Cardiac muscle cell (in vitro differentiated cells and primary cell): Measurements from ENCODE around the gene SPTB. TPM values are rescaled to one million over a fixed set of nuclear protein-coding genes. Genes with fewer than 3 reads are reported as not detected.

ENCODE experiments used
- DNase-seq, 2 donors: peaks; one replicate each; pipeline versions ENCODE4 v3.0.0 to v3.0.0-alpha.2; 2010 to 2017; ENCODE audit warnings: low read depth in 1 of 2, low spot score in 1 of 2
- H3K27ac ChIP-seq: fragments of 200-600 bp; sonication (generic); 2 replicates; pipeline ENCODE4 v1.5.1; 2016
- H3K27me3 ChIP-seq: fragments of 200-600 bp; sonication (generic); 2 replicates; pipeline ENCODE4 v1.6.0; 2016; ENCODE audit warnings: control low read depth
- H3K36me3 ChIP-seq: fragments of 200-600 bp; sonication (generic); 2 replicates; pipeline ENCODE4 v1.5.1; 2016; ENCODE audit warnings: control low read depth
- H3K4me1 ChIP-seq: fragments of 200-600 bp; sonication (generic); 2 replicates; pipeline ENCODE4 v1.8.1; 2017; ENCODE audit warnings: low read depth, mild to moderate bottlenecking, mixed run types
- H3K4me3 ChIP-seq: fragments of 200-600 bp; sonication (generic); 2 replicates; pipeline ENCODE4 v1.5.1; 2016; ENCODE audit warnings: mild to moderate bottlenecking
- H3K9me3 ChIP-seq: fragments of 200-600 bp; sonication (generic); 2 replicates; pipeline ENCODE4 v1.5.1; 2017; ENCODE audit warnings: low read depth, mild to moderate bottlenecking, control low read depth
- CTCF ChIP-seq: IDR thresholded peaks from 2 replicates; pipeline ENCODE4 v1.5.1; 2012; ENCODE audit warnings: low read depth, mild to moderate bottlenecking, low read length
- polyA plus RNA-seq: library from polyadenylated mRNA; unstranded; fragments of >200 nt; fragmentation: Nextera tagmentation; extraction: Ambion mirVana; gene quantifications from 2 replicates; pipeline ENCODE4 v1.2.1, GENCODE V29; 2016
- total RNA-seq: library from RNA; depleted of rRNA; stranded (reverse); fragments of >200 nt; gene quantifications from 2 replicates; pipeline ENCODE4 v1.2.3, GENCODE V29; 2016

Gene SPTB
- total and polyA plus RNA-seq, 2 experiments from 2014 or later: 9.2 to 9.9 TPM

- Histone ChIP-seq H3K27me3 (no peaks in the 10 kb centered on the region), H3K4me1 (peaks cover 8% of the 10 kb centered on the region), H3K36me3 (no peaks in the 10 kb centered on the region), H3K4me3 (no peak overlapping the region), H3K27ac (no peak overlapping the region), H3K9me3 (no peaks in the 10 kb centered on the region)
- DNase-seq: no peak
- TF ChIP-seq CTCF: no peak
Observed at GRCh38 chr14:64768401-64769095, 111.2 kb downstream of the SPTB start.

- Histone ChIP-seq H3K4me3 (no peak overlapping the region), H3K9me3 (no peaks in the 10 kb centered on the region), H3K27me3 (no peaks in the 10 kb centered on the region), H3K4me1 (peaks cover 10% of the 10 kb centered on the region), H3K36me3 (no peaks in the 10 kb centered on the region), H3K27ac (no peak overlapping the region)
- no peak for TF ChIP-seq CTCF
- DNase-seq: no peak
Observed at GRCh38 chr14:64767215-64767964, 112.3 kb downstream of the SPTB start.

- no peak overlapping the region for H3K4me3 ChIP-seq
- H3K27ac ChIP-seq: no peak overlapping the region
- DNase-seq: no peak
- no peak for TF ChIP-seq CTCF
- H3K36me3 ChIP-seq: no peaks in the 10 kb centered on the region
- no peaks in the 10 kb centered on the region for H3K9me3 ChIP-seq
- peaks cover 18% of the 10 kb centered on the region for H3K4me1 ChIP-seq
- no peaks in the 10 kb centered on the region for H3K27me3 ChIP-seq
Observed at GRCh38 chr14:64766430-64767151, 113.1 kb downstream of the SPTB start.

GRCh38 chr14:64765740-64766302 is 113.9 kb downstream of the SPTB start:
- no peak overlapping the region for H3K4me3 ChIP-seq
- H3K27me3 ChIP-seq: no peaks in the 10 kb centered on the region
- H3K36me3 ChIP-seq: no peaks in the 10 kb centered on the region
- DNase-seq: no peak
- peaks cover 25% of the 10 kb centered on the region for H3K4me1 ChIP-seq
- no peaks in the 10 kb centered on the region for H3K9me3 ChIP-seq
- H3K27ac ChIP-seq: no peak overlapping the region
- TF ChIP-seq CTCF: no peak
